T-cell (primary cell): Measurements from ENCODE around the gene PDXDC1. TPM values are rescaled to one million over a fixed set of nuclear protein-coding genes. Genes with fewer than 3 reads are reported as not detected.
A peak's percentile ranks its signal among the peaks of the same experiment; 100 is the strongest.
"Not testable (repeated sequence)": the region's sequence is repeated elsewhere in the genome, so short reads cannot be mapped to it uniquely, and the experiment has no call there.

Source experiments
- ATAC-seq, 4 experiments: fragments of 200-7000 bp in 3 of 4; fragments of 150-1000 bp in 1 of 4; cut with Tn5 transposase; replicated peaks in 1 of 4; 1 replicate in 3 of 4; 2 replicates in 1 of 4; pipeline ENCODE4 v1.10.0; 2021; ENCODE audit warnings: moderate library complexity in 3 of 4, mild to moderate bottlenecking in 2 of 4, moderate number of reproducible peaks in 1 of 4
- CTCF ChIA-PET, 2 donors: fragments of 300-600 bp; sonication (Branson Sonifier 250); formaldehyde crosslinking; loops; one replicate each; lab custom pipeline; 2022; ENCODE audit warnings: antibody characterized with exemption in 2 of 2; lab: Charles Lee
- POLR2A ChIA-PET, 2 donors: fragments of 300-600 bp; sonication (Branson Sonifier 250); formaldehyde crosslinking; loops; one replicate each; lab custom pipeline; 2022; ENCODE audit warnings: antibody characterized with exemption in 2 of 2; lab: Charles Lee
- DNase-seq, 35 experiments: peaks; one replicate each; pipeline versions ENCODE4 v3.0.0 to v3.0.0-alpha.2; 2013 to 2023
- H3K27ac ChIP-seq: one replicate; pipeline ENCODE4 v1.5.1; 2013; ENCODE audit warnings: low read length
- H3K27me3 ChIP-seq, 2 experiments: replicated peaks in 1 of 2; 1 replicate in 1 of 2; 2 replicates in 1 of 2; pipeline versions ENCODE4 v1.6.1 to v1.7.0; 2013; ENCODE audit warnings: low read length in 1 of 2, mixed read lengths in 1 of 2; ENCODE audit not compliant: control insufficient read depth in 2 of 2, insufficient read depth in 2 of 2; ENCODE audit errors: extremely low read depth in 1 of 2
- H3K36me3 ChIP-seq, 2 donors: 1 replicate in 1 of 2; 2 replicates in 1 of 2; pipeline versions ENCODE4 v1.6.1 to v1.7.0; 2013; ENCODE audit warnings: low read length in 1 of 2; ENCODE audit not compliant: control insufficient read depth in 2 of 2, insufficient read depth in 1 of 2; ENCODE audit errors: extremely low read depth in 1 of 2
- H3K4me1 ChIP-seq, 2 experiments: 1 replicate in 1 of 2; 2 replicates in 1 of 2; pipeline versions ENCODE4 v1.6.1 to v1.7.0; 2013; ENCODE audit warnings: low read length in 2 of 2, mixed read lengths in 1 of 2; ENCODE audit not compliant: insufficient read depth in 2 of 2, control insufficient read depth in 1 of 2; ENCODE audit errors: extremely low read depth in 1 of 2
- H3K4me3 ChIP-seq, 2 donors: 1 replicate in 1 of 2; 2 replicates in 1 of 2; pipeline versions ENCODE4 v1.5.1 to v1.7.0; 2013; ENCODE audit warnings: mild to moderate bottlenecking in 2 of 2, low read length in 1 of 2, moderate library complexity in 1 of 2; ENCODE audit not compliant: control insufficient read depth in 1 of 2; ENCODE audit errors: extremely low read depth in 1 of 2
- H3K9me3 ChIP-seq: 2 replicates; pipeline ENCODE4 v1.7.0; 2013
- H3K27ac Mint-ChIP-seq, 2 donors: one replicate each; pipeline ENCODE4 v1.8.0; 2020 to 2021; ENCODE audit warnings: mild to moderate bottlenecking in 2 of 2, mixed read lengths in 2 of 2
- H3K27me3 Mint-ChIP-seq, 2 donors: one replicate each; pipeline ENCODE4 v1.8.0; 2021 to 2022; ENCODE audit warnings: mixed read lengths in 2 of 2
- H3K36me3 Mint-ChIP-seq: one replicate; pipeline ENCODE4 v1.8.0; 2021; ENCODE audit warnings: mixed read lengths
- H3K4me1 Mint-ChIP-seq, 3 donors: one replicate each; pipeline ENCODE4 v1.8.0; 2020 to 2022; ENCODE audit warnings: mixed read lengths in 3 of 3, mild to moderate bottlenecking in 1 of 3
- H3K4me3 Mint-ChIP-seq, 3 donors: one replicate each; pipeline ENCODE4 v1.8.0; 2020 to 2022; ENCODE audit warnings: mild to moderate bottlenecking in 3 of 3, mixed read lengths in 3 of 3, moderate library complexity in 3 of 3
- H3K9me3 Mint-ChIP-seq, 3 donors: one replicate each; pipeline ENCODE4 v1.8.0; 2020 to 2022; ENCODE audit warnings: mixed read lengths in 3 of 3
- WGBS: methylation state at CpG from one replicate; pipeline ENCODE4 v1.1.5; 2013; ENCODE audit warnings: missing lambda C conversion rate; ENCODE audit not compliant: insufficient coverage; 5-methylcytosine and 5-hydroxymethylcytosine counted together
- total RNA-seq, 35 experiments: library from RNA in 6 of 35; stranded (reverse) in 6 of 35; fragments of 120-200 nt in 1 of 35; gene quantifications; one replicate each; pipeline versions ENCODE4 v1.2.1 to v1.2.4 and lab custom pipeline; 2013 to 2026

The PDXDC1 gene
- total RNA-seq, 5 donors from 2014 or later (not counting 1 experiment from before 2014, with no cell fraction given) = 63.3 to 84.7 (median 72.4) TPM

- 100% methylated on average over 3 of the region's 8 CpGs for WGBS
- H3K4me1 Mint-ChIP-seq, H3K27ac ChIP-seq, H3K4me3 Mint-ChIP-seq, H3K9me3 ChIP-seq, H3K27ac Mint-ChIP-seq, H3K27me3 ChIP-seq, H3K4me1 ChIP-seq, DNase-seq, ATAC-seq, H3K4me3 ChIP-seq, H3K27me3 Mint-ChIP-seq, H3K9me3 Mint-ChIP-seq: not testable (repeated sequence)
- ChIA-PET POLR2A (interaction anchor here in 1 of 2 donors (0.6 kb wide), 1 partner anchor 10 kb away, joined by 3 read pairs; no protein-coding TSS in a partner anchor), CTCF (interaction anchor here in 1 of 2 donors (0.7 kb wide), 1 partner anchor 567 kb away, joined by 3 read pairs; no protein-coding TSS in a partner anchor)
- peaks cover 6 to 36% of the 10 kb centered on the region in 2 donors for H3K36me3 ChIP-seq
- peaks cover 21% of the 10 kb centered on the region for H3K36me3 Mint-ChIP-seq
These were observed 91.9 kb downstream of the PDXDC1 start for GRCh38 chr16:15066690-15067089.

GRCh38 chr16:15071013-15071412 lies 96.2 kb downstream of the PDXDC1 start:
- H3K27ac ChIP-seq, ATAC-seq, H3K27me3 Mint-ChIP-seq, CTCF ChIA-PET, H3K4me1 ChIP-seq, H3K27me3 ChIP-seq, DNase-seq, H3K4me1 Mint-ChIP-seq, H3K4me3 ChIP-seq, H3K9me3 ChIP-seq, H3K27ac Mint-ChIP-seq, H3K9me3 Mint-ChIP-seq, POLR2A ChIA-PET, H3K4me3 Mint-ChIP-seq: not testable (repeated sequence)
- peaks cover 7 to 44% of the 10 kb centered on the region in 2 donors for H3K36me3 ChIP-seq
- WGBS = no CpG with 5 or more reads among the region's 4 CpGs
- H3K36me3 Mint-ChIP-seq = peaks cover 33% of the 10 kb centered on the region

GRCh38 chr16:15071916-15072769 lies 97.3 kb downstream of the PDXDC1 start:
- H3K4me1 ChIP-seq, H3K4me3 Mint-ChIP-seq, H3K27me3 Mint-ChIP-seq, H3K27ac ChIP-seq, DNase-seq, H3K27ac Mint-ChIP-seq, POLR2A ChIA-PET, H3K4me1 Mint-ChIP-seq, H3K9me3 Mint-ChIP-seq, H3K27me3 ChIP-seq, H3K4me3 ChIP-seq, H3K9me3 ChIP-seq: not testable (repeated sequence)
- no CpG with 5 or more reads among the region's 16 CpGs for WGBS
- H3K36me3 ChIP-seq = peaks cover 7 to 50% of the 10 kb centered on the region in 2 donors
- CTCF ChIA-PET = interaction anchor here in 1 of 2 donors (0.7 to 2.0 kb wide), 2 partner anchors 15 to 22 kb away, joined by 3 to 6 read pairs; partner anchors contain the start of gene RRN3
- ATAC-seq = peak; percentile 41 to 71 (median 55)
- H3K36me3 Mint-ChIP-seq = peaks cover 42% of the 10 kb centered on the region

DNA sequence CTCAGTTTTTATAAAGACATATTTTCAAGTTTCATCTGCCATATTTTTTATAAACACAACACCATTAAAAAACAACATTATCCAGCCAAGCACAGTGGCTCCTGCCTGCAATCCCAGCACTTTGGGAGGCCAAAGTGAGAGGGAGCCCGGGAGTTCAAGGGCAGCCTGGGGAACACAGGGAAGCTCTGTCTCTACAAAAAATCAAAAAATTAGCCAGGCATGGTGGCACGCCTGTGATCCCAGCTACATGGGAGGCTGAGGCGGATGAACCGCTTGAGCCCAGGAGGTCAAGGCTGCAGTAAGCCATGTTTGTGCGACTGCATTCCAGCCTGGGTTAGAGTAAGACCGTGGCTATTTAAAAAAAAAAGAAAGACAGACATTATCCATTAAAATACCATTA lies 98.3 kb downstream of the PDXDC1 start:
- H3K27me3 Mint-ChIP-seq = no peaks in the 10 kb centered on the region
- H3K36me3 ChIP-seq = peaks cover 7 to 50% of the 10 kb centered on the region in 2 donors

DNA sequence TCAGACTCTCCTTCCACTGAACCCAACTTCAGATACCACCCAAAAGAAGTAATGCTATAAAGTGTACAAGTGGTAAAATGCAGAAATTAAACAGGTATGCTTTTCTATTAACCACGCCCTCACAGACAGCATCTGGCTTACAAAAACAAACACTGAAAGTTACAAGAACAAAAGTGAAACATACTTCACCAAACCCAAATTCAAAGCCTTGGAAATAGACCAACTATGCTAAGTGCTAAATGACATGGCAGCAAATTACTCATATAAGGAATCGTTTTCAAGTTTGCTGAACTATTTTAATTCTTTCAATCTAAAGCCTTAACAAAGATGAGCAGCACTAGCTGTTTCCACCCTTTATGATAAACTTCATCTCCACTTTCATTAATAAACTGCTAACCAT lies 101.3 kb downstream of the PDXDC1 start:
- H3K9me3 Mint-ChIP-seq, H3K4me3 Mint-ChIP-seq, POLR2A ChIA-PET, H3K4me1 ChIP-seq, H3K27me3 Mint-ChIP-seq, ATAC-seq, H3K4me1 Mint-ChIP-seq, H3K27ac ChIP-seq, H3K4me3 ChIP-seq, H3K27me3 ChIP-seq, DNase-seq, H3K9me3 ChIP-seq, CTCF ChIA-PET: not testable (repeated sequence)
- peak overlapping the region in 1 of 2 donors; percentile 24 for H3K27ac Mint-ChIP-seq
- H3K36me3 Mint-ChIP-seq = peaks cover 58% of the 10 kb centered on the region
- peaks cover 7 to 43% of the 10 kb centered on the region in 2 donors for H3K36me3 ChIP-seq
- no CpG with 5 or more reads among the region's 2 CpGs for WGBS

More for the DNA sequence above, 98.3 kb downstream of the PDXDC1 start:
- Mint-ChIP-seq H3K4me3 (no peak overlapping the region), H3K4me1 (peaks cover 3 to 6% (median 4%) of the 10 kb centered on the region in 3 donors), H3K27ac (no peak overlapping the region), H3K9me3 (no peaks in the 10 kb centered on the region), H3K36me3 (peaks cover 50% of the 10 kb centered on the region)
- H3K4me1 ChIP-seq = no peaks in the 10 kb centered on the region
- H3K27ac ChIP-seq = no peak overlapping the region
- H3K4me3 ChIP-seq = no peak overlapping the region
- DNase-seq (no peak), ATAC-seq (no peak)
- POLR2A ChIA-PET = no interaction called here
- H3K9me3 ChIP-seq = no peaks in the 10 kb centered on the region
- H3K27me3 ChIP-seq = no peaks in the 10 kb centered on the region
- CTCF ChIA-PET = interaction anchor here in 1 of 2 donors (0.7 to 2.0 kb wide), 3 partner anchors 11 to 21 kb away, joined by 3 to 6 read pairs (median 3); partner anchors contain the start of gene RRN3
- 86% methylated on average over 2 of the region's 6 CpGs for WGBS

DNA sequence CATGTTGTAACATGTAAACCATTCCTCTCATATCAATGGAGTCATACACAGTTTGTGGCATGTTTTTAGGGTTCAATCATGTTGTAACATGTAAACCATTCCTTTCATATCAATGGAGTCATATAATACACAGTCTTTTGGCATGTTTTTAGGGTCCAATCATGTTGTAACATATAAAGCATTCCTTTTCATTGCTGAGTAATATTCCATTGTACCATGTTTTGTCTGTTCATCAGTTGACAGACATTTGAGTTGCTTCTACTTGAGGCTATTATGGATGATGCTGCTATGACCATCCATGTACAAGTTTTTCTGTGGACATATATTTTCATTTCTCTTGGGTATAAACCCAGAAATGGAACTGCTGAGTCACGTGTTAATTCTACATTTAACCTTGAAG lies 106.1 kb downstream of the PDXDC1 start:
- H3K36me3 Mint-ChIP-seq = peaks cover 47% of the 10 kb centered on the region
- H3K27ac Mint-ChIP-seq, H3K4me1 ChIP-seq, H3K4me3 ChIP-seq, H3K27me3 Mint-ChIP-seq, ATAC-seq, H3K9me3 ChIP-seq, DNase-seq, CTCF ChIA-PET, H3K4me3 Mint-ChIP-seq, H3K9me3 Mint-ChIP-seq, H3K27me3 ChIP-seq, POLR2A ChIA-PET, H3K4me1 Mint-ChIP-seq, H3K27ac ChIP-seq: not testable (repeated sequence)
- H3K36me3 ChIP-seq = peaks cover 0 to 24% of the 10 kb centered on the region in 2 donors
- no CpG with 5 or more reads among the region's 1 CpG for WGBS
